Central memory CD8-positive, alpha-beta T cell (primary cell): ENCODE results near the gene NEMP2.
"Not testable (repeated sequence)": the region's sequence is repeated elsewhere in the genome, so short reads cannot be mapped to it uniquely, and the experiment has no call there.

Experiments
- ATAC-seq: fragments of 150-1000 bp; cut with Tn5 transposase; replicated peaks from 2 replicates; pipeline ENCODE4 v1.10.0; 2022; ENCODE audit warnings: mild to moderate bottlenecking, moderate FRiP score, moderate number of reproducible peaks; ENCODE audit not compliant: poor library complexity, severe bottlenecking; ENCODE audit errors: extremely low read depth
- DNase-seq, 2 donors: peaks; one replicate each; pipeline ENCODE4 v3.0.0; 2021; ENCODE audit warnings: low spot score in 2 of 2
- H3K27ac Mint-ChIP-seq: one replicate; pipeline ENCODE4 v1.8.0; 2022; ENCODE audit warnings: low read depth, mild to moderate bottlenecking, moderate library complexity, mixed read lengths
- H3K27me3 Mint-ChIP-seq: one replicate; pipeline ENCODE4 v1.8.0; 2022; ENCODE audit warnings: mixed read lengths
- H3K36me3 Mint-ChIP-seq: one replicate; pipeline ENCODE4 v1.8.0; 2022; ENCODE audit warnings: mild to moderate bottlenecking, moderate library complexity, mixed read lengths; ENCODE audit not compliant: insufficient read depth
- H3K4me1 Mint-ChIP-seq: one replicate; pipeline ENCODE4 v1.8.0; 2022; ENCODE audit warnings: mixed read lengths
- H3K4me3 Mint-ChIP-seq: one replicate; pipeline ENCODE4 v1.8.0; 2022; ENCODE audit warnings: mild to moderate bottlenecking, moderate library complexity, mixed read lengths
- H3K9me3 Mint-ChIP-seq: one replicate; pipeline ENCODE4 v1.8.0; 2022; ENCODE audit warnings: mixed read lengths

Gene NEMP2

DNA sequence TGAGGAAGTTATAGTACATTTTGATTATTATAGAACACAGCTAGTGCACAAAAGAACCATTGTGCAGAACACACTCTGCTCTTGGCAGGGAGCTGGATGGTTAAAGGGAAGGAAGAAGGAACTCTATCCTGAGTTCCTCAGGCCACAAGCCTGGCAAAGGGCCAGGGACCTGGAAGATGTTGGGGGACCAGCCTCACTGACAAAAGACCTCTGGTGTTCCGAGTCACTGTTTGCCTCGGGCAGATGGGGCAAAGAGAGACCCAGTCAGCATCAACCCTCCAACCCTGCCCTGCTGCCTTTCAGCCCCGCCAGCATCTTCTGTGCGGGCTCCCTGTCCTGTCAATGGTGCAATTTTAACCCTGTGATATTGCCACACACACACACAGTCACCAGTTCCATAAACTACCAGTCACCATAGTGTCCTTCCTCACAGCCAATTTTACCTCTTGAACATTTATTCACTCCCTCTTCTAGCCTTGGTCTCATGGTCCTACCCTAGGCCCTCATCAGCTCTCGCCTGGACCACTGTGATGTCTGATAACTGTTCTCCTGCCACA lies 21.9 kb downstream of the NEMP2 start:
- no peak for ATAC-seq
- Mint-ChIP-seq H3K4me1 (peaks cover 16% of the 10 kb centered on the region), H3K4me3 (no peak overlapping the region), H3K36me3 (peaks cover 20% of the 10 kb centered on the region), H3K27ac (peak overlapping the region; percentile 18), H3K27me3 (no peaks in the 10 kb centered on the region), H3K9me3 (no peaks in the 10 kb centered on the region)
- no peak for DNase-seq

GRCh38 chr2:190511104-190511503 lies 23.4 kb downstream of the NEMP2 start:
- ATAC-seq, result no peak
- H3K9me3 Mint-ChIP-seq, result no peaks in the 10 kb centered on the region
- H3K27me3 Mint-ChIP-seq, result no peaks in the 10 kb centered on the region
- peak overlapping the region; percentile 32 for H3K27ac Mint-ChIP-seq
- no peak for DNase-seq
- H3K36me3 Mint-ChIP-seq, result peaks cover 26% of the 10 kb centered on the region
- H3K4me3 Mint-ChIP-seq, result no peak overlapping the region
- H3K4me1 Mint-ChIP-seq, result peaks cover 19% of the 10 kb centered on the region

DNA sequence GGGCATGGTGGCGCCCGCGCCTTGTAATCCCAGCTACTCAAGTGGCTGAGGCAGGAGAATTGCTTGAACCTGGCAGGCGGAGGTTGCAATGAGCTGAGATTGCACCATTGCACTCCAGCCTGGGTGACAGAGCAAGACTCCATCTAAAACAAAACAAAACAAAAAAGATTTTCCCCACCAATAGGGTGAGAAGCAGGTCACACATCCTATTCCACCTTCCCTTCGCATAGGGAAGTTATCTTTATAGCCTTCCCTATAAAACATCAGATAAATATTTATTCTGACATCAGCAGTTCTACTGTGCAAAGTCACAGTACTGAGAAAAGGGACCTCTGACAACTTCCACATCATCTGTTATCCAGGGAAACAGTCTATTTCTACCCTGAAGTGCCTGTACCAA lies 24.6 kb downstream of the NEMP2 start:
- not testable (repeated sequence) for H3K9me3 Mint-ChIP-seq, H3K4me1 Mint-ChIP-seq, DNase-seq, ATAC-seq, H3K27me3 Mint-ChIP-seq, H3K4me3 Mint-ChIP-seq
- Mint-ChIP-seq H3K36me3 (peaks cover 24% of the 10 kb centered on the region), H3K27ac (peak overlapping the region; percentile 32)

GRCh38 chr2:190507135-190507534 lies 27.4 kb downstream of the NEMP2 start:
- DNase-seq, result no peak
- no peaks in the 10 kb centered on the region for H3K9me3 Mint-ChIP-seq
- no peak overlapping the region for H3K4me3 Mint-ChIP-seq
- H3K4me1 Mint-ChIP-seq, result peaks cover 15% of the 10 kb centered on the region
- H3K36me3 Mint-ChIP-seq, result peaks cover 31% of the 10 kb centered on the region
- no peaks in the 10 kb centered on the region for H3K27me3 Mint-ChIP-seq
- no peak for ATAC-seq
- peak overlapping the region; percentile 67 for H3K27ac Mint-ChIP-seq

DNA sequence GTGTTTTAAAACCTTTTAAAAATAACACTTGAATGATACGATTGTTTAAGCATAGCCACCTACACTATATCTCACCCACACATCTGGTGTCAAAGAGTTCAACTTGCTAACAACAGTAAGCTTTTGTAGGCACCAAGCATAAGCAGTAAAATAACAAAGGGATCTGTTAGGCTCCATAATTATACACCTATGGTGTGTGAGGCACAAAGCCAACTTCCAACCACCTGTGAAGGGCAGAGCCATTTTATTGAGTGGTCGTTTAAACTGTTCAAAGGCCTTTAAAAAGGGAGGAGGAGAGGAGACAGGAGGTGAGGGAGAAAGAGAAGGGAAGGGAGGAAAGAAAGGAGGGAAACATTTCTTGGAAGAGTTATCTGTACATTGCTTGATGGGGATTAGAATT lies 27.9 kb downstream of the NEMP2 start:
- Mint-ChIP-seq H3K9me3 (no peaks in the 10 kb centered on the region), H3K36me3 (peaks cover 32% of the 10 kb centered on the region), H3K27ac (peak overlapping the region; percentile 67), H3K4me1 (peaks cover 15% of the 10 kb centered on the region), H3K27me3 (no peaks in the 10 kb centered on the region), H3K4me3 (no peak overlapping the region)
- no peak for ATAC-seq
- DNase-seq, result no peak

DNA sequence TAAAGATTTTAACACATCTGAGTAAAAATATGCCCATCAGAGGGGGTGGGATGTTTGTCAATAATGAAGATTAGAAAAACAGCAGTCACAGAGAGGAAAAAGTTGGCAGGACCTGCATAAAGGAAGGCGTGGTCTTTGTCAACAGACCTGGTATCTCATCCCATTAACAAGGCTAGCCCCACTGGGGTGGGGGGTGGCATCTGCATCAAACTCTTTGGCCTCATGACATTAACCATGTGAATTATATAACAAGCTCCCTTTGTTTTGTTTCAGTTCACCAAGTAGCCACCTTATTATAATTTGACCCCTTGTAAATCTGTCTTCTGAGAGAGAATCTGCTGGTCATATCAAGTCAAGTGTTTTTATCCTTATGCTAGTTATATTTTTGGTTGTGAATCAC lies 28.8 kb downstream of the NEMP2 start:
- no peaks in the 10 kb centered on the region for H3K27me3 Mint-ChIP-seq
- H3K36me3 Mint-ChIP-seq, result peaks cover 33% of the 10 kb centered on the region

GRCh38 chr2:190504912-190505311 lies 29.6 kb downstream of the NEMP2 start:
- Mint-ChIP-seq H3K36me3 (peaks cover 33% of the 10 kb centered on the region), H3K27me3 (no peaks in the 10 kb centered on the region), H3K4me3 (no peak overlapping the region), H3K27ac (no peak overlapping the region), H3K4me1 (peaks cover 21% of the 10 kb centered on the region), H3K9me3 (no peaks in the 10 kb centered on the region)
- ATAC-seq (no peak), DNase-seq (no peak)

More for the DNA sequence above, 28.8 kb downstream of the NEMP2 start:
- no peak for ATAC-seq
- Mint-ChIP-seq H3K9me3 (no peaks in the 10 kb centered on the region), H3K4me1 (peaks cover 21% of the 10 kb centered on the region), H3K27ac (no peak overlapping the region), H3K4me3 (no peak overlapping the region)
- DNase-seq, result no peak

DNA sequence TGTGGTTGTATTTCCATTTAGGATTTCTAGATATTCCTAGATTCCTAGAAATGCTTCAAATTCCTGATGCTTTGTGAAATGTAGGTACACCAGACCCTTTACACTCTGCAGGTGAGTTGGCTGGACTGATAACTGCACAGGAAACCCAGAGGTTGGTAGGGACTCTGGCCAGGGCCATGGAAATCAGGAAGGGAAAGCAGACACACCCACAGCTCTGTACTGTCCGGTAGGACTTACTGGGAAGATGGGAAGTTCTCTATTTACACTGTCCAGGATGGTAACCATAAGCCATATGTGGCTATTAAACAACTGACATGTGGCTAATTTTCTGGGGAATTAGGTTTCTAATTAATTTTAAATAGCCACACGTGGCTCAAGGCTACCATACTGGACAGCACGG lies 31.4 kb downstream of the NEMP2 start:
- H3K27ac Mint-ChIP-seq, result peak overlapping the region; percentile 41
- peaks cover 39% of the 10 kb centered on the region for H3K36me3 Mint-ChIP-seq

GRCh38 chr2:190501702-190502407 lies 32.7 kb downstream of the NEMP2 start:
- Mint-ChIP-seq H3K36me3 (peaks cover 45% of the 10 kb centered on the region), H3K27ac (peak overlapping the region; percentile 73), H3K27me3 (no peaks in the 10 kb centered on the region), H3K4me3 (no peak overlapping the region), H3K9me3 (no peaks in the 10 kb centered on the region), H3K4me1 (peaks cover 20% of the 10 kb centered on the region)
- ATAC-seq (no peak), DNase-seq (no peak)

More for the DNA sequence above, 31.4 kb downstream of the NEMP2 start:
- Mint-ChIP-seq H3K27me3 (no peaks in the 10 kb centered on the region), H3K9me3 (no peaks in the 10 kb centered on the region), H3K4me3 (no peak overlapping the region), H3K4me1 (peaks cover 21% of the 10 kb centered on the region)
- ATAC-seq (no peak), DNase-seq (no peak)

GRCh38 chr2:190501231-190501630 lies 33.3 kb downstream of the NEMP2 start:
- Mint-ChIP-seq H3K27ac (peak overlapping the region; percentile 73), H3K9me3 (no peaks in the 10 kb centered on the region), H3K4me1 (peaks cover 15% of the 10 kb centered on the region), H3K4me3 (no peak overlapping the region), H3K36me3 (peaks cover 41% of the 10 kb centered on the region), H3K27me3 (no peaks in the 10 kb centered on the region)
- ATAC-seq (no peak), DNase-seq (no peak)

- ATAC-seq (no peak), DNase-seq (no peak)
- Mint-ChIP-seq H3K4me1 (peaks cover 25% of the 10 kb centered on the region), H3K36me3 (peaks cover 39% of the 10 kb centered on the region), H3K27me3 (no peaks in the 10 kb centered on the region), H3K4me3 (no peak overlapping the region), H3K9me3 (no peaks in the 10 kb centered on the region), H3K27ac (peak overlapping the region; percentile 73)
Observed at GRCh38 chr2:190500054-190500502, 34.4 kb downstream of the NEMP2 start.

DNA sequence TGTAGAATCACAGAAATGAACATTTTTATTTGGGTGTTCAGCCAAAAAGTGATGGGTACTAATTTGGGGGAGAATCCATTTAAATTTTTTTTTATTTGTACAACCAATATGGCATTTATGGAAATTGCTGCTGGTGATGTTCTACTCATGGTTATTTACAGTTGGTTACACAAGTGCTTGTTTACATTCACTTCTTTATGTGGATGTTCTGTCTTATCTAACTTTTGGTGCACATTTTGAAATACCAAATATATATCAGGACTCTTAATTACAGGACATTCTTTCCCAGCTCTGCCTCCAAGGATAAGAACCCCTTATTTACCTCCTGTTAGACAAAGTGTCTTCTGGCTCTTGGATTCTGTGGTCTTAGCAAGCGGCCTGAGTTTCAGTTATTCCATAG lies 35.2 kb downstream of the NEMP2 start:
- Mint-ChIP-seq H3K9me3 (no peaks in the 10 kb centered on the region), H3K4me3 (no peak overlapping the region), H3K27ac (peak overlapping the region; percentile 73), H3K36me3 (peaks cover 37% of the 10 kb centered on the region), H3K27me3 (no peaks in the 10 kb centered on the region), H3K4me1 (peaks cover 33% of the 10 kb centered on the region)
- ATAC-seq (no peak), DNase-seq (no peak)

DNA sequence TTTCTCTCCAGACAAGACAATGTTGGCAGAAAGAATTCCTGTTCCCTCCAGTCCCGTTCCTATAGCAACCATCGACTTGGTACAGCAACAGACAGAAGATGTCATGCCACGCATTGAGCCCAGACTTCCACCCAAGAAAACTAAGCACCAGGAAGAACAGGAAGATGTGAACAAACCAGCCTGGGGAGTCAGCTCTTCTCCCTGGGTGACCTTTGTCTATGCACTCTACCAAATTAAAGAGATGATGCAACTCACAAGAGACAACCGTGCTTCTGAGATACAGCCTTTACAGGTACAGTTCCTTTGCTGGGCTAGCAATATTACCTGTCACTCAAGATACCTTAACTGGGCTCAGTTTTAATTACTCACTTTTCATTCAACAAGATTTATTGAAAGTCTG lies 37.1 kb downstream of the NEMP2 start:
- ATAC-seq, result no peak
- H3K27ac Mint-ChIP-seq, result no peak overlapping the region
- no peak overlapping the region for H3K4me3 Mint-ChIP-seq
- no peak for DNase-seq
- H3K4me1 Mint-ChIP-seq, result peaks cover 40% of the 10 kb centered on the region
- H3K9me3 Mint-ChIP-seq, result no peaks in the 10 kb centered on the region
- H3K36me3 Mint-ChIP-seq, result peaks cover 34% of the 10 kb centered on the region
- H3K27me3 Mint-ChIP-seq, result no peaks in the 10 kb centered on the region
